Karpas-422 (cell line): ENCODE results near the gene SORCS2. TPM values are rescaled to one million over a fixed set of nuclear protein-coding genes. Genes with fewer than 3 reads are reported as not detected.

Experiments used
- DNase-seq: peaks from one replicate; pipeline ENCODE4 v3.0.0-alpha.2; 2015
- H2AFZ ChIP-seq: fragments of 200-600 bp; sonication (generic); 2 replicates; pipeline ENCODE4 v1.6.1; 2014; ENCODE audit warnings: antibody characterized with exemption, low read length, mixed read lengths
- H3K27ac ChIP-seq: fragments of 200-600 bp; sonication (generic); 2 replicates; pipeline ENCODE4 v1.5.1; 2014; ENCODE audit warnings: mild to moderate bottlenecking, low read length, moderate library complexity
- H3K27me3 ChIP-seq: fragments of 200-600 bp; sonication (generic); 2 replicates; pipeline ENCODE4 v1.6.1; 2014; ENCODE audit warnings: low read length, mixed read lengths
- H3K36me3 ChIP-seq: fragments of 200-600 bp; sonication (generic); 2 replicates; pipeline ENCODE4 v1.6.1; 2014; ENCODE audit warnings: low read length, mixed read lengths; ENCODE audit not compliant: insufficient read depth
- H3K4me1 ChIP-seq: fragments of 200-600 bp; sonication (generic); 2 replicates; pipeline ENCODE4 v1.6.1; 2014; ENCODE audit warnings: mild to moderate bottlenecking, low read length, mixed read lengths
- H3K4me2 ChIP-seq: fragments of 200-600 bp; sonication (generic); 2 replicates; pipeline ENCODE4 v1.6.1; 2014; ENCODE audit warnings: low read length, low read depth, mild to moderate bottlenecking; ENCODE audit not compliant: poor library complexity, severe bottlenecking
- H3K4me3 ChIP-seq: fragments of 200-600 bp; sonication (generic); 2 replicates; pipeline ENCODE4 v1.5.1; 2014; ENCODE audit warnings: mild to moderate bottlenecking, antibody characterized with exemption, low read length, mixed read lengths
- H3K79me2 ChIP-seq: fragments of 200-600 bp; sonication (generic); 2 replicates; pipeline ENCODE4 v1.6.1; 2014; ENCODE audit warnings: mild to moderate bottlenecking, low read length, mixed read lengths
- H3K9ac ChIP-seq: fragments of 200-600 bp; sonication (generic); 2 replicates; pipeline ENCODE4 v1.6.0; 2014; ENCODE audit warnings: low read length
- H3K9me2 ChIP-seq: fragments of 200-600 bp; sonication (generic), shearing (Covaris generic); replicated peaks from 2 replicates; pipeline ENCODE4 v1.6.0; 2014; ENCODE audit warnings: mild to moderate bottlenecking, low read length, moderate library complexity; ENCODE audit not compliant: insufficient read depth
- H3K9me3 ChIP-seq: fragments of 300-700, 200-600 bp; sonication (generic); 2 replicates; pipeline ENCODE4 v1.6.1; 2014; ENCODE audit warnings: low read length, mixed read lengths
- H4K20me1 ChIP-seq: fragments of 200-600 bp; sonication (generic); 2 replicates; pipeline ENCODE4 v1.6.1; 2014; ENCODE audit warnings: mild to moderate bottlenecking, antibody characterized with exemption, low read length, low read depth; ENCODE audit not compliant: insufficient read depth
- total RNA-seq: library from RNA; depleted of rRNA; stranded (reverse); fragments of >200 nt; shearing (Covaris generic); gene quantifications from 2 replicates; pipeline ENCODE4 v1.2.3, GENCODE V29; 2014; ENCODE audit warnings: low replicate concordance

SORCS2 gene
- total RNA-seq, 1 experiment from 2014 or later, result not detected

DNA sequence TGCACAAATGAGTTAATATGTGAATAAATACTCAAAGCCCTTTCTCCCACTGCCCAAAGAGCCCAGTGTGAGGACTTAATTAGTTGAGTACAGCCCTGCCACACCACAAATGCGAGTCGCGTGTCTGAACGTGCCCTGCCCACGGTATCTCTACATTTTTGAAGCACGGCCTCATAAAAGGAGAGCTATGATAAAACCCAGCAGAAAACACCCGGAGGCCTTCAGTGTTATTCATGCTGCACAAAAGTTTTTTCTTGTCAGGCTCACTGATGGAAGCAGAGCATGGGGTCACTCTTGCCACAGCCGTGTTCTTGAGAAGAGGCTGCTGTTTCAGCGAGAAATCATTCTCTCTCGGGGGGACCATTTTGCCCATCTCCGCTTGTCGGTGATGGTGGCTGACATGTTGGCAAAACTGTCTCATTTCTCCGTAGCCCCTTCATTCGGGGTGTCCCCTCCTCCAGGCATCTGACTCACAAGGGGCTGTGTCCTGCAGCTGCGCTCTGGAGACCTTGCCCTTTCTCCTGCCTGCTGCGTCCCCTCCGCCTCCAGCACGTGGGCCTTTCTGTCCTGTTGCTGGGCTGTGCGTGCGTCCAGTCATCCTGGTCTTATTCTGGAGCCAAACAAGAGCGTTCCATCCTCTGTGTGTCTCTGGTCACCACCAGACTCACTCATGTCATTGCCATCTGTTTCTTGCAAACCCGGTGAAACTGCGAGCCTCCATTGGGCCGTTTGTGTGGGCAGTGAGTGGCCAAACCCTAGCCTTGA is 88.8 kb downstream of the SORCS2 start:
- H2AFZ ChIP-seq, result no peak overlapping the region
- H3K9me3 ChIP-seq, result no peaks in the 10 kb centered on the region
- no peaks in the 10 kb centered on the region for H4K20me1 ChIP-seq
- no peak overlapping the region for H3K9ac ChIP-seq
- H3K79me2 ChIP-seq, result no peaks in the 10 kb centered on the region
- H3K4me3 ChIP-seq, result no peak overlapping the region
- H3K27me3 ChIP-seq, result no peaks in the 10 kb centered on the region
- DNase-seq, result no peak
- no peaks in the 10 kb centered on the region for H3K36me3 ChIP-seq
- no peaks in the 10 kb centered on the region for H3K4me1 ChIP-seq
- no peak overlapping the region for H3K27ac ChIP-seq
- no peaks in the 10 kb centered on the region for H3K9me2 ChIP-seq
- H3K4me2 ChIP-seq, result no peak overlapping the region

DNA sequence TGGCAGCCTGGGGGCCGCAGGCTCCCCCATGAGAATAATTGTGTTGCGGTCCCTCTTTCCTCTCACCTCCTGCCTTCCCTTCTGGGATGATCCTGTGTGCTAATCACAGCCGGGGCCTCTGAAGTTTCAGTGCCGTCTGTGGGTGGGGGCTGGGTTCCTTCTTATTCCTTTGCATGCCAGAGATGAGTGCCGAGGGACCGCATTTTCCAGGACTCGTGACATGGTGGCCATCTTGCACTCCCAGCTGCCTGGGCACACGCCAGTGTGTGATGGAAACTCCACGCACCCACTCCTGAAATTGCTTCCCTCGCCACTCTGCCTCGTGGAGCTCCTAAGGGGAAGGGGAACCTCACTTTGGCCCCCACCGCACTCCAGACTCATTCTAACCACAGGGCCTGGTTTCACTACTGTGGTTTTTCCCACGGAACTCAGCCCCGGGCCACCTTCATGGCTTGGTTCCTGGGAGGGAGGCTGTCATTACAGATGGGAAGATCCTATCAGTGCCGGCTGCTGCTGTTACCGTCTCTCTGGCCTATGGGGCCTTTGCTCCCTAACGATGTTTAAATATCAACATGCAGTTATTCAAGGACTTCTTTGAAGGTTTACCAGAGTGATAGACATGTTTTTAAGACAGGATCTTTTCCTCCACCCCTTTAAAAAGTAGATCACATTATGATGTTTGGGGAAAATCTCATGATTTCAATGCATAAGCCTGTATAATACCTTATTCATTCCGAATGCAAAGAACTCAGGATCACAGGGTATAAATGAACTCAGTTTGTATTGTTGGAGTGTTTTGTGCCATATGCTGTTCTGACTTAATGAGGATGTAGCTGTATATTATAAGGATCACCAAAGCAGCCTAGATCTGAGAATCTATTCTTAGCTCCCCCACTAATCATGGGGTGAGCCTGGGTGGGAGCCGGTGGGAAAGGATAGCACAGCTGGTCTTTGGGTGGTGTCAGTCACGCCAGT is 89.6 kb downstream of the SORCS2 start:
- Histone ChIP-seq H3K79me2 (no peaks in the 10 kb centered on the region), H3K4me3 (no peak overlapping the region), H3K27me3 (no peaks in the 10 kb centered on the region), H3K9ac (no peak overlapping the region), H3K4me2 (no peak overlapping the region), H3K27ac (no peak overlapping the region), H4K20me1 (no peaks in the 10 kb centered on the region), H3K4me1 (no peaks in the 10 kb centered on the region), H2AFZ (no peak overlapping the region), H3K9me3 (no peaks in the 10 kb centered on the region), H3K36me3 (no peaks in the 10 kb centered on the region), H3K9me2 (no peaks in the 10 kb centered on the region)
- no peak for DNase-seq

DNA sequence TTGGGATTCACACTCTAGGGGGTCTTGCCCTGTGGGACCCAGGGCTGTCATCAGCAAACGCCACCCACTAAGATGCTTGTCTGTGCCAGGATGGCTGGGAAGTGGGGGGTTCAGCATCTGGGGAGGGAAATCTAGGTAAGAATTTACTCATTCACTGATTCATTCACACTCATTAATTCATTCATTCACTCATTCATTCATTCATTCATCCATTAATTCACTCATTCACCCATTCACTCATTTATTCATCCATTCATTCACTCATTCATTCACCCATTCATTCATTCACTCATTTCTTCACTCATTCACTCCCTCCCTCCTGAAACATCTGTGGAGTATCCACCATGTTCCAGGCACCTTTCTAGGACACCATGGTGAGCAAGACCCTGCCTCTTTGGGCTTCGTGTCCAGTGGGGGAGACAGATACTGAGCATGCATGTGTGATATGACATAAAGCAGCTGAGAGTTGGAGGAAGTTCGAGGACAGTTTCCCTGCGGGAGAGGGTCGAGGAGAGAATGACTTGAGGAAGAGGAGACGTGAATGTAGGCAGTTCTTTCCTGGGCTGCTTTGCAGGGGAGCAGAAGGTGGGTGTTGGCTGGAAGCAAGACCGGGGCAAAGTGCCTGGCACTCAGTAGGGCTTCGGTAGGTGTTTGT is 90.6 kb downstream of the SORCS2 start:
- H3K9me3 ChIP-seq, result no peaks in the 10 kb centered on the region
- no peaks in the 10 kb centered on the region for H3K4me1 ChIP-seq
- H3K9me2 ChIP-seq, result no peaks in the 10 kb centered on the region
- H3K9ac ChIP-seq, result no peak overlapping the region
- no peak overlapping the region for H2AFZ ChIP-seq
- no peaks in the 10 kb centered on the region for H3K36me3 ChIP-seq
- no peak overlapping the region for H3K4me3 ChIP-seq
- DNase-seq, result no peak
- H4K20me1 ChIP-seq, result no peaks in the 10 kb centered on the region
- no peak overlapping the region for H3K4me2 ChIP-seq
- H3K27ac ChIP-seq, result no peak overlapping the region
- no peaks in the 10 kb centered on the region for H3K79me2 ChIP-seq
- H3K27me3 ChIP-seq, result no peaks in the 10 kb centered on the region

DNA sequence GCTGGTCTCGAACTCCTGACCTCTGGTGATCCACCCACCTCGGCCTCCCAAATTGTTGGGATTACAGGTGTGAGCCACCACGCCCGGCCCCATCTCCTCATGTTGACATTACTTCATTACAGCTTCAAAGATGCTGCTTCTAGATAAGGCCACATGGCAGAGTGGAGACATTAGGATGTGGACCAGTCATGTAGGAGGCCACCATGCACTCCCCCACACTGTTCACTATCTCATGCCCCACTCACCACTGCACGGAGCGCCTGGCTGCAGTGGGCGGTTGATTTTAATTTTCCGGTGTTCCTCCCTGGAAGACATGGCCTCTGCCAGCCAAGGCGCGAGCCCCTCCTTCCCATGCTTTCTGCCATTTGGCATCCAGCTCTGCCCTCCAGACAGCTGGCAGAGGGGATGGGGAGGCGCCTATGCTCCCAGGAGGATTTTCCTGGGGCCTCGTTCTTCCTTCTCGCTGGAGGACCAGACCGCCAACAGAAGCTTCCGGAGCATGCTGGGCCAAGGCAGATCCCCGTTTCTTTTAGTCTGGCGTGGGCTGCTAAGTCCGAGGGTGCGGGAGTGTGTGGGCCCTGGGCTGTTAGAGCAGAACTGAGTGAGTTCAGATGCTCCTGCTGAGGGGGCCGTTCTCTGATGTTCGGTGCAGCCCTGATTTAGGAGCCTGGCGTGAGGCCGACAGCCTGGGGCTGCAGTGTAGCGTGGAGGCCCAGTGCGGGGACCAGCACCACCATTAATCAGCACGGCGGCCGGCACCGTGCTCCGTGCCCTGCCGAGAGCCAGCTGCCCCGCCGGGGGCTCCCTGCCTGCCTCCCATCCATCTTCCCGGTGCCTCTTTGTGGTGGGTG is 93.1 kb downstream of the SORCS2 start:
- Histone ChIP-seq H3K9me3 (no peaks in the 10 kb centered on the region), H3K4me2 (no peak overlapping the region), H3K79me2 (no peaks in the 10 kb centered on the region), H3K9ac (no peak overlapping the region), H3K4me1 (no peaks in the 10 kb centered on the region), H3K36me3 (no peaks in the 10 kb centered on the region), H4K20me1 (no peaks in the 10 kb centered on the region), H3K27ac (no peak overlapping the region), H3K4me3 (no peak overlapping the region), H3K27me3 (no peaks in the 10 kb centered on the region), H3K9me2 (no peaks in the 10 kb centered on the region), H2AFZ (no peak overlapping the region)
- no peak for DNase-seq

DNA sequence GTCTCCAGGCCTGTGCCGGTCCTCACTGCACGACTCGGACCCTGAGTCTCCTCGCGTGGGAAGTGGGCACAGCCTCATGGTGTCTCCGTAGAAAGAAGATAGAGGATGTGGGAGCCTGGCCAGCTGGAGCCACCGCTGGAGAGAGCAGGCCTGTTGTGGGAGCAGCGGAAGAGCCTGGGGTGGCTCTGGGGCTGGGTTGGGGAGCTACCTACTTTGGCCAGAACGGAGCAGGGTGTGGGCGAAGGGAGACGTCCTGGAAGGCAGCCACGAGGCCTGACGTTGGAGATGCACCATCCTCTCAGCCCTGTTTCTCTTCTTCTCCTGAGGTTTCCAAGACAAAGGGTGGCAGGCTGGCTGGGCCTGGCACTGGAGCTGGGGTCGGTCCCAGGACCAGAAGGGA is 93.8 kb downstream of the SORCS2 start:
- H3K9me2 ChIP-seq, result no peaks in the 10 kb centered on the region
- DNase-seq, result no peak

DNA sequence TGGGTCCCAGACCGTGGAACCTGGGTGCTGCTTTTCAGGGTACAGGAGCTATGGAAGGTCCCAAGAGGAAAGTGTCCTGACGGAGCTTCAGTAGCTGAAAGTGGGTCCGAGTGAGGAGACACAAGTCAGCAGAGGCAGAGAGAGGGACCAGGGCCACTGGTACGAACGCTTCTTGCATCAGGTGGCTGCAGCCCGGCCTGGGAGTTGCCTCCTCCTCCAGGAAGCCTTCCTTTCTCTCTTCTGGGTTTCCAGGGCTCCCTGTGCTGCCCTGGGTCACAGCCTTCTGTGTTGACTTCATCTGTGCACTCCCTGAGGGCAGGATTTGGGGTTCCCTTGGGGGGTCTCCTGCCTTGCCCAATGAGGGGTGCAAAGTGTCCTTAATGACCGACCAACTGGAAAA is 94.5 kb downstream of the SORCS2 start:
- Histone ChIP-seq H3K9me3 (no peaks in the 10 kb centered on the region), H3K79me2 (no peaks in the 10 kb centered on the region), H3K9me2 (no peaks in the 10 kb centered on the region), H3K27ac (no peak overlapping the region), H3K4me2 (no peak overlapping the region), H3K9ac (no peak overlapping the region), H2AFZ (no peak overlapping the region), H3K4me3 (no peak overlapping the region), H4K20me1 (no peaks in the 10 kb centered on the region), H3K4me1 (no peaks in the 10 kb centered on the region), H3K36me3 (no peaks in the 10 kb centered on the region), H3K27me3 (no peaks in the 10 kb centered on the region)
- DNase-seq, result no peak

More for the DNA sequence above, 93.8 kb downstream of the SORCS2 start:
- no peak overlapping the region for H3K9ac ChIP-seq
- H3K36me3 ChIP-seq, result no peaks in the 10 kb centered on the region
- no peak overlapping the region for H2AFZ ChIP-seq
- no peak overlapping the region for H3K4me3 ChIP-seq
- H3K27me3 ChIP-seq, result no peaks in the 10 kb centered on the region
- H3K79me2 ChIP-seq, result no peaks in the 10 kb centered on the region
- H3K9me3 ChIP-seq, result no peaks in the 10 kb centered on the region
- H4K20me1 ChIP-seq, result no peaks in the 10 kb centered on the region
- H3K4me1 ChIP-seq, result no peaks in the 10 kb centered on the region
- no peak overlapping the region for H3K4me2 ChIP-seq
- no peak overlapping the region for H3K27ac ChIP-seq

DNA sequence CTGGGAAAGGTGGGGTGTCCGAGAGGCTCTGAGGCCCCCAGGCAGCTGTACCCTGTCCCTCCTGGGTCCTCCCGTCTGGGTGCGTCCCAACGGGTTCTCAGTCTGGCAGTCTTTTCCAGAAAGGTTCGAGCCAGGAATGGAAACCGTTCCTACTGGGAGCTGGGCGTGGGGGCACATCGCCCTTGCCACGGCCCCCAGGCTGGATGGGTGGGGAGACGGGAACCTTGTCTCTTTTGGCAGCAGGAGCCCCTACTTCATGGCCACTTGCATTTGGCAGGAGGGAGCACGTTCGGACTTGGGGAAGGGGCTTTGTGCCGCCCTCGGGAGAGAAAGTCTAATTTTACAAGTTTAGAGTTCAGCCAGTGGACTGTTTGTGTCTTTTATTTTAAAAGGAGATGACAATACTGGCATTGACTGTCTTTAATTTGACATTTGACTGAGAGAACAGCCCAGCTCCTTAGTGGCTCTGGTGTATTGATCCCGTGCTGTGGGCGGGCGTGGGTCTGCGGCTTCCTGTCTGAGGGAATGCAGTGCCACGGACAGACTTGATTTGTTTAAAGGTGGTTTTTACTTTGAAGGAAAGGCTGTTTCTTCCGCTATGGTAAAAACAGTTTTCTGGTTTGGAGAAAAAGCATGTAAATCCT is 95.1 kb downstream of the SORCS2 start:
- Histone ChIP-seq H3K9ac (no peak overlapping the region), H3K36me3 (no peaks in the 10 kb centered on the region), H3K4me3 (no peak overlapping the region), H3K27ac (no peak overlapping the region), H3K79me2 (no peaks in the 10 kb centered on the region), H3K9me3 (no peaks in the 10 kb centered on the region), H4K20me1 (no peaks in the 10 kb centered on the region), H3K9me2 (no peaks in the 10 kb centered on the region), H3K27me3 (no peaks in the 10 kb centered on the region), H3K4me2 (no peak overlapping the region), H2AFZ (no peak overlapping the region), H3K4me1 (no peaks in the 10 kb centered on the region)
- no peak for DNase-seq
